Activated naive CD8-positive, alpha-beta T cell (primary cell): ENCODE measurements around the gene CLGN.
"Not testable (repeated sequence)": the region's sequence is repeated elsewhere in the genome, so short reads cannot be mapped to it uniquely, and the experiment has no call there.

Source experiments
- H3K27ac Mint-ChIP-seq: one replicate; pipeline ENCODE4 v1.8.0; 2021; ENCODE audit warnings: mixed read lengths
- H3K27me3 Mint-ChIP-seq: one replicate; pipeline ENCODE4 v1.8.0; 2021; ENCODE audit warnings: mixed read lengths
- H3K36me3 Mint-ChIP-seq: one replicate; pipeline ENCODE4 v1.8.0; 2021; ENCODE audit warnings: mixed read lengths
- H3K4me1 Mint-ChIP-seq: one replicate; pipeline ENCODE4 v1.8.0; 2021; ENCODE audit warnings: low read depth, mixed read lengths
- H3K4me3 Mint-ChIP-seq: one replicate; pipeline ENCODE4 v1.8.0; 2021; ENCODE audit warnings: mild to moderate bottlenecking, mixed read lengths
- H3K9me3 Mint-ChIP-seq: one replicate; pipeline ENCODE4 v1.8.0; 2021; ENCODE audit warnings: low read depth, mixed read lengths

CLGN gene

GRCh38 chr4:140413130-140413969 lies 14.1 kb downstream of the CLGN start:
- not testable (repeated sequence) for H3K9me3 Mint-ChIP-seq, H3K36me3 Mint-ChIP-seq, H3K4me3 Mint-ChIP-seq, H3K4me1 Mint-ChIP-seq, H3K27ac Mint-ChIP-seq, H3K27me3 Mint-ChIP-seq

GRCh38 chr4:140408974-140409373 lies 18.5 kb downstream of the CLGN start:
- Mint-ChIP-seq H3K4me1 (no peaks in the 10 kb centered on the region), H3K27ac (no peak overlapping the region), H3K36me3 (no peaks in the 10 kb centered on the region), H3K9me3 (no peaks in the 10 kb centered on the region), H3K4me3 (no peak overlapping the region), H3K27me3 (peaks cover 10% of the 10 kb centered on the region)

DNA sequence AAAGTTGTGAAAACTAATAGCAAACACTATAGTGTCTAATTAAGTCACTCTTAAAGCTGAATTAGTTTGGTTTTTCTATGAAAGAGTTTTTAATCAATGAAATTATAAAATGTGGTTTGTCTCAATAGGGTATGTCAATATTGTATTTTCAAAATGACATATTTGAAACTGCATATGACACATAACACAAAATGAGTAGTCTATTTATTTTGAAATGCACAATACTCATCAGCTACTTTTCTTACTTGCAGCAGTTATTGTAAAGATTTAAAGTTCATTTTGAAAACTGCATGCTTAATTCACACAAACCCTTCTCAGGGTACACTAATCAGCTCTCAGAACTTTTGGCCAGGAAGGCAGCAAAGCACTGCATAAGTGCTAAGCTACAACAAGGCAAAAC lies 21.2 kb downstream of the CLGN start:
- no peak overlapping the region for H3K4me3 Mint-ChIP-seq
- no peaks in the 10 kb centered on the region for H3K9me3 Mint-ChIP-seq
- no peaks in the 10 kb centered on the region for H3K4me1 Mint-ChIP-seq
- H3K27ac Mint-ChIP-seq: no peak overlapping the region
- peaks cover 7% of the 10 kb centered on the region for H3K27me3 Mint-ChIP-seq
- H3K36me3 Mint-ChIP-seq: no peaks in the 10 kb centered on the region

- Mint-ChIP-seq H3K4me1 (no peaks in the 10 kb centered on the region), H3K27me3 (peaks cover 7% of the 10 kb centered on the region)
Observed at GRCh38 chr4:140400111-140400510, 27.3 kb downstream of the CLGN start.

DNA sequence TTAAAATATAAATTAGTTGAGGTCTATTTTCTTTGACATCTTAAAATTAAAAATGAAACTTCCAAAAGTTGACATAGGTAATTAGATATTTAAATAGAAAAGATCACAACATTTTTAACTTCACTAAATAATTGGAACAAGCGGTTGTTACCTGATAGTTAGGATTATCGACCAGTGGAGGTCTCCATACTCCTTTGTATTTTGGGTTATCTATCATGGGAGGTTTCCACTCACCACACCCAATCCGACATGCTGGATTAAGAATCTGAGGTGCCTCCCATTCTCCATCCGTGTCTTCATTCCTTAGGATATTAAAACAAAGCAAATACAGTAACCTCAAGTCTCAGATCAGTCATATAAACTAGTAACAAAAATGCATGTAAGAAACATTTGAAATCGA lies 31.8 kb downstream of the CLGN start:
- Mint-ChIP-seq H3K9me3 (no peaks in the 10 kb centered on the region), H3K36me3 (no peaks in the 10 kb centered on the region), H3K27ac (no peak overlapping the region), H3K27me3 (peaks cover 8% of the 10 kb centered on the region), H3K4me1 (no peaks in the 10 kb centered on the region), H3K4me3 (no peak overlapping the region)

More at GRCh38 chr4:140400111-140400510, 27.3 kb downstream of the CLGN start:
- no peak overlapping the region for H3K27ac Mint-ChIP-seq
- H3K36me3 Mint-ChIP-seq: no peaks in the 10 kb centered on the region
- no peaks in the 10 kb centered on the region for H3K9me3 Mint-ChIP-seq
- no peak overlapping the region for H3K4me3 Mint-ChIP-seq

DNA sequence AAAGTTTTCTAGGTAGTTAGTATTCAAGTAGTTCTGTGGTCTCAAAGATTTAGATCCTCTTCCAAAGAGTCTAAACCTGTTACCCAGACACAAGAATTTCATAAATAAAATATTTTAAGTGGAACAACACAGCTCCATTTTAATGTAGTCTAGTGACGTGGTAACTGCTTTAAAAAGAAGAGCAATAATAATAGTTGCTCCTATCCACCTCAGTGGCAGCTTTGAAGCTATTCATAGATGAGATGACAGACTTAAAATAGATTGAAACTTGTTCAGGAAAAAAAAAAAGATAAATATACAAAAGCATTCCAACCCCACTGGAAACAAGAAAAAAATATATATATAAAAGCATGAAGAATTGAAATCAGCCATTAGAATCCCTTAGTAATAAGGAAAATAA lies 39.4 kb downstream of the CLGN start:
- H3K4me1 Mint-ChIP-seq: no peaks in the 10 kb centered on the region
- no peaks in the 10 kb centered on the region for H3K27me3 Mint-ChIP-seq
- H3K36me3 Mint-ChIP-seq: peaks cover 7% of the 10 kb centered on the region
- no peaks in the 10 kb centered on the region for H3K9me3 Mint-ChIP-seq
- H3K4me3 Mint-ChIP-seq: no peak overlapping the region
- no peak overlapping the region for H3K27ac Mint-ChIP-seq

DNA sequence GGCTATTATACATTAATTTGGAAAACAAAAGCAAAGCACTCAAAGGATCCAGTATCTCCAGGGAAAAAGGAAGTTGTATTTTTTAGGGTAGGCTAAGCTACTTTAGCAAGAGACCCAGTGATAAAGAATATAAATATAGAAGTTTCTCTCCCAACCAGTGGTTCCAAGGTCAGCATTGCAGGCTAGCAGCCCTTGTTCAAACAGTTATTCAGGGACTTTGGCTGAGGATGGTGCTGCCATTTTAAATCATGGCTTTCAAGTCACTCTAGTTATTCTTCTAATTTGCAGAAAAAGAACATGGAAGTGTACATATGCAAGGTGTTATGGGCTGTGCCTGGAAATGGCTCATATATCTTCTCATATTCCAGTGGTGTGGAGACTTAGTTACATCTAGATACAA lies 44.7 kb downstream of the CLGN start:
- Mint-ChIP-seq H3K9me3 (no peaks in the 10 kb centered on the region), H3K36me3 (peaks cover 12% of the 10 kb centered on the region), H3K4me1 (peaks cover 4% of the 10 kb centered on the region), H3K4me3 (no peak overlapping the region), H3K27ac (no peak overlapping the region), H3K27me3 (no peaks in the 10 kb centered on the region)

- Mint-ChIP-seq H3K36me3 (no peaks in the 10 kb centered on the region), H3K4me3 (no peak overlapping the region), H3K27me3 (no peaks in the 10 kb centered on the region), H3K4me1 (peaks cover 43% of the 10 kb centered on the region), H3K9me3 (no peaks in the 10 kb centered on the region), H3K27ac (peak overlapping the region; percentile 47)
Observed at GRCh38 chr4:140374130-140374477, 53.3 kb downstream of the CLGN start.

- no peaks in the 10 kb centered on the region for H3K9me3 Mint-ChIP-seq
- H3K4me3 Mint-ChIP-seq: no peak within 1 kb of the TSS
- H3K27me3 Mint-ChIP-seq: no peaks in the 10 kb centered on the region
- peaks cover 39% of the 10 kb centered on the region for H3K4me1 Mint-ChIP-seq
- peak within 1 kb of the TSS; percentile 47 for H3K27ac Mint-ChIP-seq
- H3K36me3 Mint-ChIP-seq: no peaks in the 10 kb centered on the region
Observed at GRCh38 chr4:140373328-140374129, 53.9 kb downstream of the CLGN start, which contains the start of gene SCOC. TSS of gene SCOC (plus strand) at chr4:140373646. CDS start at chr4:140379171, 5,525 bp downstream.

- Mint-ChIP-seq H3K27ac (no peak overlapping the region), H3K4me1 (peaks cover 39% of the 10 kb centered on the region), H3K27me3 (no peaks in the 10 kb centered on the region)
Observed at GRCh38 chr4:140372751-140373327, 54.6 kb downstream of the CLGN start.

DNA sequence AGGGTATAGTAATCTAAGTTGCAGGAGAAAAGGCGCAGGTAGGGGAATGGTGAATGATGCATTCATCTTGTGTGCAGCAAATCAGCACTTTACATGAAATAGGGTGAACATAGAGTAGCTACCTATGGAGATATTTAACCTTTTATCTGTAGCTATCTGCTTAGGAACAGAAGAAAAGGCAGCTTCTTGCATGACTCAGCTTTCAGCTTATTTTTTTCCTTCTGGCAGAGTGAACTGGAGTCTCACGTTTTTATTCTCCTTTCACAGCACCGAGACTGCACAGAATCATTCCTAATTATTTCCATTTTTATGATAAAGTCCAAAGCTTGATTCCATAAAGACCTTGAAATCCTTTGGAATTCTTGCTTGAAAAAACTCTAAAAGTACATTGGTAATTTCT lies 58.8 kb downstream of the CLGN start:
- H3K4me1 Mint-ChIP-seq: peaks cover 8% of the 10 kb centered on the region
- H3K36me3 Mint-ChIP-seq: peaks cover 6% of the 10 kb centered on the region
- H3K27ac Mint-ChIP-seq: no peak overlapping the region
- no peaks in the 10 kb centered on the region for H3K27me3 Mint-ChIP-seq
- no peaks in the 10 kb centered on the region for H3K9me3 Mint-ChIP-seq
- H3K4me3 Mint-ChIP-seq: no peak overlapping the region

More at GRCh38 chr4:140372751-140373327, 54.6 kb downstream of the CLGN start:
- Mint-ChIP-seq H3K36me3 (peaks cover 1% of the 10 kb centered on the region), H3K4me3 (no peak overlapping the region), H3K9me3 (no peaks in the 10 kb centered on the region)

DNA sequence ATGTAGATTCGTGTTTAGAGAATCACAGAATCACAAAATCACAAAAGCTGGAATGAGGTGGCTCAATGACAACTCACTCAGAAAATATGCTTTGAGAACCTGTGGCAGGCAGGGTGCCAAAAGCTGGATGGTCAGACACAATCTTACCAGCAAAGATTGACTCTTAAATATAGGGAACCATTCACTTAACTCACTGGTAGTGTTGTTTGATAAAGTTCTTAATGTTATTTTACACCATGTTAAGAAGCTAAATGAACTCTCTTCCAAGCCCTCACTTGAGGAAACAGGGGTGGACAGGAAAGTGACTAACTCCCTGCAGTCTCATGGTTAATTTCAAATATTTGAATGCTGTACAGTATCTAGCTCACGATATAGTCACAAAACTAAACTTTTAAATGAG lies 59.7 kb downstream of the CLGN start:
- Mint-ChIP-seq H3K4me1 (peaks cover 8% of the 10 kb centered on the region), H3K4me3 (no peak overlapping the region), H3K27me3 (no peaks in the 10 kb centered on the region), H3K9me3 (no peaks in the 10 kb centered on the region), H3K27ac (no peak overlapping the region), H3K36me3 (peaks cover 6% of the 10 kb centered on the region)

- H3K36me3 Mint-ChIP-seq: peaks cover 6% of the 10 kb centered on the region
- H3K4me1 Mint-ChIP-seq: no peaks in the 10 kb centered on the region
- H3K4me3 Mint-ChIP-seq: no peak overlapping the region
- no peaks in the 10 kb centered on the region for H3K9me3 Mint-ChIP-seq
- H3K27me3 Mint-ChIP-seq: no peaks in the 10 kb centered on the region
- no peak overlapping the region for H3K27ac Mint-ChIP-seq
Observed at GRCh38 chr4:140363558-140363957, 63.9 kb downstream of the CLGN start.

- Mint-ChIP-seq H3K4me3 (no peak overlapping the region), H3K36me3 (peaks cover 6% of the 10 kb centered on the region), H3K9me3 (no peaks in the 10 kb centered on the region), H3K4me1 (no peaks in the 10 kb centered on the region), H3K27me3 (no peaks in the 10 kb centered on the region), H3K27ac (no peak overlapping the region)
Observed at GRCh38 chr4:140363051-140363450, 64.4 kb downstream of the CLGN start.

- Mint-ChIP-seq H3K4me3 (no peak overlapping the region), H3K36me3 (peaks cover 4% of the 10 kb centered on the region), H3K27me3 (no peaks in the 10 kb centered on the region), H3K4me1 (no peaks in the 10 kb centered on the region), H3K27ac (no peak overlapping the region), H3K9me3 (no peaks in the 10 kb centered on the region)
Observed at GRCh38 chr4:140361099-140361498, 66.3 kb downstream of the CLGN start.
